CD4-positive, alpha-beta T cell treated with Interleukin-17A for 1 hour (primary cell): ENCODE results near the gene MAGOH.
"Not testable (repeated sequence)": the region's sequence is repeated elsewhere in the genome, so short reads cannot be mapped to it uniquely, and the experiment has no call there.

Experiments
- DNase-seq: peaks from one replicate; pipeline ENCODE4 v3.0.0-alpha.2; 2020

The MAGOH gene

DNA sequence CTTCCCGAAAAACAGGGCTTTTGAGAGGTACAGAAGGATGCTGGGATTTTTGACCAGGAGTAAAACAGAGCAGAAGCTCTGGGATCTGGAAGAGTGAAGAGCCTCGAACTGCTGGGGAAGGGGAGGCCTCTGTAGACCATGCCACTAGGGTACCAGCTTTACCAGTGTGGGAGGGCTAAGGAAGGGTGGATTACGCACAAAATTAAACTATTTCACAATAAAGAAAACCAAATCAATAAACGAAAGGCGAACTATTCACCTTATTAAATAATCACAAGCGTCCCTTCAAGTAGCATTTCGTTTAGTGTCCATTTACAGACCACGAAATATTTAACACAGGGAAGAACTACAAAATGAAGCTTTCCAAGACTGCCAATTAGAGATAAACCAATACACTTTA is 18.6 kb downstream of the MAGOH start:
- no peak for DNase-seq

- DNase-seq: no peak
Observed at GRCh38 chr1:53218201-53218600, 20.1 kb downstream of the MAGOH start.

DNA sequence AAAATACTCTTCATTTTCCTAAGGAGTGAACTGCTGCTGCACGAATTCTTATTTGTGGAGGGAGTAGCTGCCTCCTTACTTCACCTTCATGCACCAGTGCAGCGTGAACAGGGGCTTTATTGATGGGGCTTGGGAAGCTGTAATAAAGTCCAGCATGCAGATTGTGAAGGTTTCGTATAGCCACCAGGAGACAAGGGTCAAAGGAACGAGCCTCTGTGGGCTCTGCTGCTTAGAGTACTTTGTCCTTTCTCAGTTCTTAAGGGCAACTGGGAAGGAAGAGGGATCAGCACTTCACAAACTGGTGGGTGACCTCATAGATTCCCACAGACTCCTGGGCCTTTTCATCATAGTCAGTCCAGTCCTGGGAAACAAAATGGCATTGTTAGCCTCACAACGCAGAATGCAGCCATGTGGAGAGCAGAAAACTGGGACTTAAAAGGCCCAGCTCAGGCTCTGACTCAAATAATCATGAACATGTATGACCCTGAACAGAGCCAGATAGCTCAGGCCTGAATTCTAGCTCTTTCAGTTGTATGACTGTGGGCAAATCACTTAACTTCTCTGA is 23.9 kb downstream of the MAGOH start:
- no peak for DNase-seq

GRCh38 chr1:53210954-53211353 is 27.4 kb downstream of the MAGOH start:
- DNase-seq: no peak

DNA sequence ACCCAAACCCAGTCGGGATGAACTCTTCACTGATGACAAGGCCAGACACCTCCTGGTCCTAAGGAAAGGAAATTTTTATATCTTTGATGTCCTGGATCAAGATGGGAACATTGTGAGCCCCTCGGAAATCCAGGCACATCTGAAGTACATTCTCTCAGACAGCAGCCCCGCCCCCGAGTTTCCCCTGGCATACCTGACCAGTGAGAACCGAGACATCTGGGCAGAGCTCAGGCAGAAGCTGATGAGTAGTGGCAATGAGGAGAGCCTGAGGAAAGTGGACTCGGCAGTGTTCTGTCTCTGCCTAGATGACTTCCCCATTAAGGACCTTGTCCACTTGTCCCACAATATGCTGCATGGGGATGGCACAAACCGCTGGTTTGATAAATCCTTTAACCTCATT is 28.0 kb downstream of the MAGOH start:
- DNase-seq: no peak

- no peak for DNase-seq
Observed at GRCh38 chr1:53207726-53208125, 30.6 kb downstream of the MAGOH start.

DNA sequence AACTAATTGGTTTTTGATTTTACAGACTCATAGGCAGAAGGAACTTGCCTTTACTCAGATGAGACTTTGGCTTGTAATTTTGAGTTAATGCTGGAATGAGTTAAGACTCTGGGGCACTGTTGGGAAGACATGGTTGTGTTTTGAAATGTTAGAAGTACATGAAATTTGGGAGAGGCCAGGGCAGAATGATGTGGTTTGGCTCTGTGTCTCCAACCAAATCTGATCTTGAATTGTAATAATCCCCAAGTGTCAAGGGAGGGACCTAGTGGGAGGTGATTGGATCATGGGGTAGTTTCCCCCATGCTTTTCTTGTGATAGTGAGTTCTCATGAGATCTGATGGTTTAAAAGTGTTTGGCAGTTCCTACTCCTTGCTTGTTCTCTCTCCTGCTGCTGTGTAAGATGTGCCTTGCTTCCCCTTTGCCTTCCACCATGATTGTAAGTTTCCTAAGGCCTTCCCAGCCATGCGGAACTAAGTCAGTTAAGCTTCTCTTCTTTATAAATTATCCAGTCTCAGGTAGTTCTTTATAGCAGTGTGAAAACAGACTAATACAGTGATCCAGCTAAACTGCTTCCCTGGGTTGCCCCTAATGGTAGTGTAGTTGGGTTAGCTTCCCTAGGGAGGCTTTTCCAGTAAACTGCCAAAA is 31.5 kb downstream of the MAGOH start:
- no peak for DNase-seq

DNA sequence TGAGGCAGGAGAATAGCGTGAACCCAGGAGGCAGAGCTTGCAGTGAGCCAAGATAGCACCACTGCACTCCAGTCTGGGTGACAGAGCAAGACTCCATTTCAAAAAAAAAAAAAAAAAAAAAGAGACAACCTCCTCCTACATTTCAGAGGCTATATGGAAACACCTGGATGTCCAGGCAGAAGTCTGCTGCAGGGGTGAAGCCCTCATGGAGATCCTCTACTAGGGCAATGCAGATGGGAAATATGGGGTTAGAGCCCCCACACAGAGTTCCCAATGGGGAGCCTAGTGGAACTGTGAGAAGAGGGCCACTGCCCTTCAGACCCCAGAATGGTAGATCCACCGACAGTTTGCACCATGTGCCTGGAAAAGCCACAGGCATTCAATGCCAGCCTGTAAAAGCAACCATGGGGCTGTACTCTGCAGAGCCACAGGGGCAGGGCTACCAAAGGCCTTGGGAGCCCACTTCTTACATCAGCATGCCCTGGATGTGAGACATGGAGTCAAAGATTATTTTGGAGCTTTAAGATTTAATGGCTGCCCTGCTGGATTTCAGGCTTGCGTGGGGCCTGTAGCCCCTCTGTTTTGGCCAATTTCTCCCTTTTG is 32.1 kb downstream of the MAGOH start:
- not testable (repeated sequence) for DNase-seq

- not testable (repeated sequence) for DNase-seq
Observed at GRCh38 chr1:53205496-53205895, 32.8 kb downstream of the MAGOH start.

DNA sequence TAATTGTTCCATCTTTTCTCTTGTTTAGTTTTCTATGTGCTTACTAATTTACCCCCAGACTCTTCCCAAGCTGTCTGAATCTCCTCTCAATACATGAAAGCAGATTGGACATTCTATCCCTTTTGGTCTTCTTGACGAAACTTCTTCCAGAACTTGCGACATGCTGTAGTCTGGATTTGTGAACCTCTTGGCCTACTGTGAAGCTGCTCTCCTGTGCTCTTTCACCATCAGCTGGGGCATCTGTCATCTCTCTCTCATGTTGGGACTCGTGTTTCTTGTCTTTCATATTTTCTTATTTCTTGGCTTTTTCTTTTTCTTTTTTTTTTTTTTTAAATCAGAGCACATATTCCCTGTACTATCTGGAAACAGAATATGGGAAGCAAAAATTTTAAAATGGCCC is 34.9 kb downstream of the MAGOH start:
- no peak for DNase-seq

DNA sequence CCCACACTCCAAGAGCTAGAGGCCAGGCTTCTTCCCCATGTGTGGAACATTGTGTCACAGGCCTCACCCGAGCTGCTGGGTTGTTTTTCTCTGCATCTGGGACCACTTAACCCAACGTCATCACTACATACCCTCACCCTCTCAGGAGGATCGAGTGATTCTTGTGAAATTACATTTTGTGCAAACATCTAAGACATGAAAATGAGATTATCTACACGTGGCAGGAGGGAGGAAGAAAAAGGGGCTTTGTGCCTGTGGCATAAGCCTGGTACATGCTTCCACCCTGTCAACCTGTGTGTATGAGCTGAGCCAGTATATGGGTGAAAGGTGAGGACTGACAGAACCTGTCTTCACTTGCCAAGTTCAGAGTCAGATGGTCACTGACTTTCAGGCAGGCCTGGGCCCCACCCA is 40.1 kb downstream of the MAGOH start:
- DNase-seq: no peak

DNA sequence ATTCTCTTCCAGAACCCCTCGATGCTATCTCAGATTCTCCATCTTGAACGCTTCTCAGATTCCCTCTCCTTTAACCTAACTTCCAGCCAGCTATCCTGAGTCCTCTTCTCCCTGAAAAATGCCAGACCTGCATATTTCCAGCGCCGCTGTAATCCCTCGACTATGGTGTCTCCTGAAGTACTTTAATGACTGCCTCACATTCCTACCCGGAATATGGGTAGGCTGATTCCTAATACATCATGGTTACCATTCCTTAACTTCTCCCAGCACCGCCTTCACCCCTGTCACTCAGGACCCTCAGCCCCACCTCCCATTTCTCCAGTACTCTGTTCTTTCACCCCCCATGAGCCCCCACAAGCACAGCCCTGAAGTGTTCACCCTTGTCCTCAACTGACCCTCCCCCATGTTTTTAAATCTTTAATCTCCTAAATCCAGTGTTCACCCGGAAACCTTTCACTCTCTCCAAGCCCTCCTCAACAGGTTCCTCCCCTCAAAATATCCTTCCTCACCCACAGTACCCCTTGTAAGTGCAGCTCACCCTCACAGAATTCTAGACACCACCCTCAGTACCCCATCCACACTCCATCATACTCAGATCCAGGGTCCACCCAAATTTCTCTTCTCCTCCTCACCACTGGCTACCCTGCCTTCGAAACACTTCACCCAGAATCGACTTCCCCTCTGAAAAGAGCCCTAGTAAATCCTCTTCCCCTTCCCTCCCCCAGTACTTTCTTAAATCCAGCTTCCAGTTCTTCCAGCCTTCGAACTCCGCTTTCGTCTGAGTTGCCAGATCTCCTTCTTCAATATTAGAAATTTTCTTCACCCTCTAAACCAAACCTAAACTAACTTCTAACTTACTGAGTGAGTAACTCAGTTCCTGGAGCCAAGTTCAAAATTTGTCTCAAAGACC is 40.8 kb downstream of the MAGOH start:
- DNase-seq: no peak

GRCh38 chr1:53196485-53197290 is 41.6 kb downstream of the MAGOH start, which contains the start of gene CPT2:
CPT2 (plus strand) TSS chr1:53196824; CDS start chr1:53196944, 120 bp downstream.
- peak; percentile 92 for DNase-seq

GRCh38 chr1:53196017-53196484 is 42.3 kb downstream of the MAGOH start:
- no peak for DNase-seq

- no peak for DNase-seq
Observed at GRCh38 chr1:53195246-53196016, 42.9 kb downstream of the MAGOH start.

DNA sequence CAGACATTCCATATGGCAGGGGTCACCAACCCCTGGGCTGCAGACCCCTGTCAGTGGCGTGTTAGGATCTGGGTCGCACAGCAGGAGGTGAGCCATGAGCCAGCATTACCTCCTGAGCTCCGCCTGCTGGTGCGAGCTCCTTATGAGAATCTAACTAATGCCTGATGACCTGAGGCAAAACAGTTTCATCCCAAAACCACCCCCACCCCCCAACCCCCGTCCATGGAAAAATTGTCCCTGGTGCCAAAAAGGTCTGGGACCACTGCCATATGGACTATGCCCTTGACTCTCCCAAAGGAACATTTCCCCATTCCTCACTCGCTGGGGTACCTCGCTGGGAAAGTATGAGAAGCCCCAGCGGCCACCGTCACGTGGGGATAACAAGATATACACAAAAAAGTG is 48.1 kb downstream of the MAGOH start:
- no peak for DNase-seq

DNA sequence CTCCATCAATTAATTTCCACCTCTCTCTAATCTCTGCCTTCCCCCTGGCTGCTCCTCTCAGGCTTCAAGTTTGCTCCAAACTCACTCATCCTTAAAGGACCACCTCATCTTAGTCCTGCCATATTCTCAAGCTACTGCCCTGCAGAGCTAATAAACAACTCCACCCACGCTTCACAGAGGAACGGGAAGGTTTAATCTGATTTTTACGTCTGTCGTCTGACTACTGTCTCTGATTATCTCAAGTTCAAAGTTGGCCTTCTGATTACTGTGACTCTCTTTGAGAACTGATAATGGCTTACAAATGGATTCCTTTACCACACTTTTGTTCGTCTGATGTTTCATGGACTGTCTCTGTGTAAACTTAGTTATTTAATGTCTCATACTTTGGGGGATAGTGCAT is 49.3 kb downstream of the MAGOH start:
- no peak for DNase-seq

- DNase-seq: no peak
Observed at GRCh38 chr1:53188099-53188498, 50.2 kb downstream of the MAGOH start.

DNA sequence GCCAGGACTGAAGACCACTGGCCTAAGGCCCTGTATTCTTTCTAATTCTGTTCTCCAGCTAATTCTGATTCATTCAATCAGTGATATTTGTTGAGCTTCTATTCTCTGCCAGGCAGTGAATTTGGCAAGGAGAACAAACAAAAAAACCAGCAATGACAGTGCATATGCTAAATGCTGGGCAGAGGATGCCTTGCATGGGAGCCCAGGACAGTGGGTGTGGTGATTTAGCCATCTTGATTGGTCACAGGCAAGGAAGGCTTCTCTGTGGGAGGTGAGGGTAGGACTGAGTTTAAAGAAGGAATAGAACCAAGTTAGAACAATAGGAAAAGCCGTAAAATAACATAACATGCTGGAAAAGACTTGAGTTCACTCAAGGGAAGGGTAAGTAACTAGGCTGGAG is 50.9 kb downstream of the MAGOH start:
- DNase-seq: no peak

DNA sequence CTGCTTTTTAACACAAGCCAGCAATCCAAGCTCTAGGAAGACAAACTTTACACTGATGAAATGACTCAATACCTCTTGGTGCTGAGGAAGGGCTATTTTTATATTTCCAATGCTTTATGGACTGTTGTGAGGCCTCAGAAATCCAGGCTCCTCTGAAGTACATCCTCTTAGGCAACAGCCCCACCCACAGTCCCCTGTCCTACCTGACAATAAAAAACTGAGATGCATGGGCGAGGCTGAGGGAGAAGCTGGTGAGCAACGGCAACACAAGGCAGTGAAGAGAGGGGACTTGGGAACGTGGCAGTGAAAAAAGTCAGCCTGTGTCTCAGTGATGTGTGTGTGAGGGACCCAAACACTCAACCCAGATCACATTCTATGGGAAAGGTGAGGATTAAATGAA is 51.8 kb downstream of the MAGOH start:
- no peak for DNase-seq

GRCh38 chr1:53185955-53186297 is 52.4 kb downstream of the MAGOH start:
- DNase-seq: not testable (repeated sequence)
